ENCODE data around the gene DIRAS1.

The DIRAS1 gene, protein sequence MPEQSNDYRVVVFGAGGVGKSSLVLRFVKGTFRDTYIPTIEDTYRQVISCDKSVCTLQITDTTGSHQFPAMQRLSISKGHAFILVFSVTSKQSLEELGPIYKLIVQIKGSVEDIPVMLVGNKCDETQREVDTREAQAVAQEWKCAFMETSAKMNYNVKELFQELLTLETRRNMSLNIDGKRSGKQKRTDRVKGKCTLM

DNA sequence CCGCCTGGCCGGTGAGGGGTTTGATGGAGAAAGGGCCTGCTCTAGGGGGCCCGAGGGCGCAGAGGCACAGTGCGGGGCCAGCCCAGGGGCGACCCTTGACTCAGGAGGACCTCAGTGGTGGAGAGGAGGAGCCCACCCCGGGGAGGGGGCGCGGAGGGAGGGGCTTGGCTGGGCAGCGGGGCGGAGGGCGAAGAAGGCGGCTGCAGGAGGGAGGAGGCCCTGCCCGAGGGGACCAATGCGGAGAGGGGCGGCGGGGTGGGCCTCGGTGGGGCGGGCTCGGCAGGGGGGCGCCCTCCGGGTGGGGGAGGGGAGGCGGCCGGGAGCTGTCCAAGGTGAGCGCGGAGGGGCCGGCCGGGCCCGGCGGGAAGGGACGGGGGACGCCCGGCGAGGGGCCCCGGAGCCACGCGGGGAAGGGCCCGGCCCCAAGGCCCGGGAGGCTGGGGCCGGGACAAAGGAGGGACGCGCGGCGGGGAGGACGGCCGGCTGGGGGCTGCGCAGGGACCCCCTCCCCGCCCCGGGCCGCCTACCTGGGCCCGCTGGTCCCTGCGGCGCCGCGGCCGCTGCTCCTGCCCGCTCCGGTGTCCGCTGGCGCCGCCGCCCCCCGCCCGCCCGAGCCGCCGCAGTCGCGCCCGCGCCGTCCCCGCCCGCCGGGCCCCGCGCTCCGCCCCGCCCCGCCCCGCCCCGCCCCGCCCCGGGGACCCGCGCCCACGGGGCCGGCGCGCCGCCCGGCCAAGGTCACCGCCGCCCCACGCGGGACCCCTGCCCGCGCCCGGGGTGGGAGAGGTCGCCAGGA, at the start of gene DIRAS1:
Gene DIRAS1 (minus strand): TSS at position 596 of the 793 bp plus-strand sequence. CDS start 3,566 bp downstream, outside the sequence.
- DNase-seq (ENCODE audit: insufficient read length, low spot score) (no peak), FAIRE-seq (no peak)
- no peak for TF ChIP-seq POLR2A (IDR thresholded peaks at IDR 0.05; ENCODE audit: low read depth, low read length)

DNA sequence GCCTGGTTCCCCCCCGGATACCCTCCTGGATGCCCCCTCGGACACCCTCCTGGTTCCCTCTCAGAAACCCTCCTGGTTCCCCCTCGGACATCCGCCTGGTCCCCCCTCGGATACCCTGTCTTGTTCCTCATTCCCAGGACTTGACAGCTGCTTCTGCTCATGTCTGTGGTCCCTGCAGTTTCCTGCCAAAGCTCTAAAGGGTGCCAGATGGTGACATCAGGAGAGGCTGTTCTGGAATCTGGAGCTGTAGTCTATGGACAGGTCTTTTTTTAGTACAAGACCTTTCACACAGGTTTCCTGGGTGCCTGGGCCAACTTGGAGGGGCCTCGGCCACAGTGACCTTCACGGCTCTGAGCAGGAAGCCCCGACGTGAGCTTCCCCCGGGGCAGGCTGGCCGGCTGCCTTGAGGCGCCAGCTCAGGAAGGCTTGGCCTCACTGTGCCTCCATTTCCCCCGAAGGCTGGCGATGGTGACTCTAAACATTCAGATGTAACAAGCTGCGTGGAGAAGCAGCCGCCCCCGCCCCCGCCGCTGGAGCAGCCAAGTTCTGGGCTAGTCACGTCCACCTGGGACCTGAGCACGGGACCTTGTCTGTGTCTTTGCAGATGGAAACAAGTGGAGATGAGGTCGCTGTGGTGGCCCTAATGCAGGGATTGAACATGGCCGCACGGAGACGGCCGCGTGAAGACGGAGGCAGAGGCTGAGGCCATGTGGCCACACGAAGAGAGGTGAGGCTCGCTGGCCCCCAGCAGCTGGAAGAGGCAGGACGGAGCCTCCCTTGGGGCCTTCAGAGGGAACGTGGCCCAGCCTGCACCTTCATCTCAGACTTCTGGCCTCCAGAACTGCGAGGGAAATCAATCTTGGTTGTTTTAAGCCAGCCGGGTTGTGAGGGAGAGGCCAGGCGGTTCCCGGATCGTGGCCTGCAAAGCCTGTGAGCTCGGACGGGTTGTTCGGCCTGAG, 49.2 kb upstream of the DIRAS1 start:
- DNase-seq (ENCODE audit: insufficient read length, low spot score), result no peak
- no peak for TF ChIP-seq POLR2A (IDR thresholded peaks at IDR 0.05; ENCODE audit: low read depth, low read length)
- no peak for FAIRE-seq

DNA sequence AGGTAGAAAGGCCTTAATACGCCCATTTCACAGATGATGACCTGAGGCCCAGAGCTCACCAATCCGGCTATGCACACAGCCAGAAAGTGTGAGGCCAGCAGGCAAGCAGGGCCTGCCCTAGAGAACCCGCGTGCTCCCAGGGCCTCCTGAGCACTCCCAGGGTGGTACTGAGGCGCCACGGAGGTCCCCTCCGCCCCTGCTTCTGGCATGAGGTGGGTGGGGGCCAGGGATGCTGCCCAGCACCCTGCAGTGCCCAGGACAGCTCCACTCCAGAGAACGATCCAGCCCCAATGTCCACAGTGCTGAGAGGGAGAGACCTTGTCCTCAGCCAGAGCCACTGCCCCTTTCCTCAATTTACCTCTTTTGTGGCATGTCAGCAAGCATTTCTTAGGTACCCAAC, 48.0 kb upstream of the DIRAS1 start:
- no peak for TF ChIP-seq POLR2A (IDR thresholded peaks at IDR 0.05; ENCODE audit: low read depth, low read length)
- no peak for FAIRE-seq
- DNase-seq (ENCODE audit: insufficient read length, low spot score), result no peak

DNA sequence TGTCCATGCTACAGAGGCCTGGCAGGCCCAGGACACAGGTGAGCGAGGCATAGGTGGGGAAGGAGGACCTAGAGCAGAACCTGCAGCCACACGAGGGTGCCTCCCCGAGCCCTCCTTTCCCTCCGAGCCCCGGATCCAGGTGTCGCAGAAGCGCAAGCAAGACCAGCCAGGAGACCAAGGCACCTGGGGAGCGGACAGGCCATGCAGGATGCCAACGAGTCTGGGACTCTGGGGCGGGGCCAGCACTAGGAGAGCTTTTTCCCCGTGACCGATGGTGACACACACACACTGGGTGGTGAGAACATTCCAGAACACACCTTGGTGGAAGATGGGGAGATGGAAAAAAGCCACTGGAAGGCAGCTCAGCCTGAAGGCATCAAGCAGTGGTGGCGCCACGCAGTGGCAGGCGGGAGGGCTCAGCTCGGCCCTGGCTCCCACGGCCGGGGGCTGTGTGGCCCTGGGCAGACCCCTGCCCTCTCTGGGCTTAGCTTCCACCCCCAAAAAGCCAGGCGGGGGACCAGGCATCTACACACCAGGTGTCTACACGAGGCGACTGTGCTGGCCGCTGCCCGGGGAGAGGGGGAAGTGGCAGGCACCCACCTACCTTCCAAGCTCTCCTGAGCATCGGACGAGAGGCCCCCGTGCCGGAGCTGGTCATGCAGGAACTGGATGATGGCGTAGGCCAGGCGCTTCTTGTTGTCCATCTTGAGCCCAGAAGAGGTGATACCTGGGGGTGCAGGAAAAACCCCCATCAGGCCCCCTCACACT, 47.4 kb upstream of the DIRAS1 start:
- no peak for TF ChIP-seq POLR2A (IDR thresholded peaks at IDR 0.05; ENCODE audit: low read depth, low read length)
- FAIRE-seq (no peak), DNase-seq (ENCODE audit: insufficient read length, low spot score) (no peak)

DNA sequence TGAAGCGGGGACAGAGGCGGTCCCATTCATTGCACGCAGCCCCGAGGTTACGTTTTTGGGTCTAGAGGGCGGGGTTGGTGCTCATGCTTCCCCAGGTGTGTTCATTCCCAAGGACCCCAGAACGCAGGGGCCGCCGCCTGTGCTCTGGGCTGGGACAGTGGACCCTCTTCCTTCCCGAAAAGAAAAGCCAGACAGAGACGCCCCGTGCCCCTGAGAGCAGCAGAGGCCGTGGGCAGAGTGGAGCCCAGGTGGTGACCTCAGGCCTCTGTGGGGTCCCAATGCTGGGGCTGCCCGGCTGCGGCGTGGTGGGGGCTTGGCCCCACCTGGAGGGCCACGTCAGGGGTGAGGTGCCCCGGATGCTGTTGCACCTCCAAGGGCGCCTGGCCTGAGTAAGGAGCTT, 46.5 kb upstream of the DIRAS1 start:
- TF ChIP-seq POLR2A (IDR thresholded peaks at IDR 0.05; ENCODE audit: low read depth, low read length), result no peak
- no peak for DNase-seq (ENCODE audit: insufficient read length, low spot score)
- FAIRE-seq, result no peak

DNA sequence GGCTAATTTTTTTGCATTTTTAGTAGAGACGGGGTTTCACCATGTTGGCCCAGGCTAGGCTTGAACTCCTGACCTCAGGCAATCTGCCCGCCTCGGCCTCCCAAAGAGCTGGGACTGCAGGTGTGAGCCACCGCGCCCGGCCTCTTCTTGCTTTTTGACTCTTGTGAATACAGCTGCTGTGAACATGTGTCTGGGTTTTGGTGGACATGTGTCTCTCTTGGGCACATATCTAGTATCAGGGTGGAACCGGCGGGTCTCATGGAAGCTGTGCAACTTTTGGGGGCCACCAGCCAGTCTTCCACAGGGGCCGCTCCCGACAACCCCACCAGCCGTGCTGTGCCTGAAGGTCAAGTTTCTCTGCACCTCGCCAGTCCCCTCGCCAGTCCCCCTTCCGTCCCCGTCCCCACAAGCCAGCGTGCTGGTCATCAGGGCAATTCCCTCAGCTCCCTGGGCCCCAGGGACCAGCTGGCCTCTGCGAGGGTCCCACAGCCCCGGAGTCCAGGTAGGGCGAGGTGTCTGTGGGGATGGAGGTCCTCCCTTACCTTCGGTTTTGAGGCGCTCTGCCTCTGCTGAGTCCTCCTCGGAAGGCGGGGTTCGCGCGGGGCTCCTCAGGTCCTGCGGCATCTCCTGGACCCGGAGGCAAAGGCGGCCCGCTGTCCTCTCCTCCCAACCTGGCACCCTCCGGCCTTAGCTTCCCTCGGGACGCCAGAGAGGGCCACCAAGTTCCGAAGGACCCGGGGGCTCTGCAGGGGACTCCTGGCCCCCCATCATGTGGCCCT, 45.6 kb upstream of the DIRAS1 start:
- no peak for TF ChIP-seq POLR2A (IDR thresholded peaks at IDR 0.05; ENCODE audit: low read depth, low read length)
- DNase-seq (ENCODE audit: insufficient read length, low spot score) (no peak), FAIRE-seq (no peak)

DNA sequence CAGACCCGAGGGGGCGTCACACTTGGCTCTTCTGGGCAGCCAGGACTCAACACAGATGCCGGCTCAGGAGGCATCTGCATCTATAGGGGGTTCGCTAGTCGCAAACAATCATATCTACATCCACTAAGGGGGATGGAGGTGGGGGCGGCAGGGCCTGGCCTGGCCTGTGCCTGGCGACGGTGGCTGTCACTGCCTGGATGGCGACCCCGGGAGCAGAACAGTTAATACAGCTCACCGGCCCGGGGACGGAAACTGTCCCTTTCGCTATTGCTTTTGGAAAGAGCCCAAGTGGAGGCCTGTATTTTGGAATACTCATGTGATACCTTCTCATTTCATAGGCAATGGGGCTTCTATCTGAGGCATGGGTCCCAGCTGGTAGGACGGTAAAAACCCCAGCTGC, 44.2 kb upstream of the DIRAS1 start:
- FAIRE-seq (no peak), DNase-seq (ENCODE audit: insufficient read length, low spot score) (no peak)
- no peak for TF ChIP-seq POLR2A (IDR thresholded peaks at IDR 0.05; ENCODE audit: low read depth, low read length)

DNA sequence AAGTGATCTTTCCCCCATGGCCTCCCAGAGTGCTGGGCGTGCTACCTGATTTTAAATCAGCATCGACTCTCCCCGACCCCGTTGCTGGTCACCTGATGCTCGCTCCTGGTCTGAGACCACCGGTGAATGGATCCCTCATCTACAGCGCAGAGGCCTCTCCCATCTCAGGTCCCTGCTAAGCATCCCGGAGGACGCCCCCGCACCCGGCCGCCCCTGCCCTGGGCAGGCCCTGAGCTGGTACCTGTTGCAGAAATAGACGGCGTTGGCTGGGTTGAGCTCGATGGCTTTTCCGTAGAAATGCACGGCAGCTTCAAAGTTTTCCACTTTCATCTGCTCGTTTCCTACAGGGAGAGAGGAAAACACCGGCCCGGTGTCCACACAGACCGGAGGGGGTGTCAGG, 43.8 kb upstream of the DIRAS1 start:
- FAIRE-seq (no peak), DNase-seq (ENCODE audit: insufficient read length, low spot score) (no peak)
- no peak for TF ChIP-seq POLR2A (IDR thresholded peaks at IDR 0.05; ENCODE audit: low read depth, low read length)

DNA sequence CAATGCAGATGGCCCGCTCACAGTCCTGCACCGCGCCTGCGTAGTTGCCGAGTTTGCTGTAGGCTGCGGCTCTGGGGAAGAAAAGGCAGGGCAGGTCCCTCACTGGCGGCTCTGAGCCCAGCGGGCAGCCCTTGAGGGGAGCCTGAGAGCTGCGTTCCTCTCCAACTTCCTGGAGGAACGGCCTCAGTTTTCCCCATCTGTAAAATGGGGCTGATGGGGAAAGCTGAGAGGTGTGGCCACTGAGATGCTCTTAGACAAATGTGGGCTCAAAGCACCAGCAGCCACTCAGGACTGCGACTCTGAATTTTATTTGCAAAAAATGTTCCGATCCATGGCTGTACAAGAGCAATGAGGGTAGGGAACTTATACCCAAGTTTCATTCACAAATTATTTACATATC, 42.5 kb upstream of the DIRAS1 start:
- no peak for TF ChIP-seq POLR2A (IDR thresholded peaks at IDR 0.05; ENCODE audit: low read depth, low read length)
- DNase-seq (ENCODE audit: insufficient read length, low spot score), result no peak
- FAIRE-seq, result no peak

DNA sequence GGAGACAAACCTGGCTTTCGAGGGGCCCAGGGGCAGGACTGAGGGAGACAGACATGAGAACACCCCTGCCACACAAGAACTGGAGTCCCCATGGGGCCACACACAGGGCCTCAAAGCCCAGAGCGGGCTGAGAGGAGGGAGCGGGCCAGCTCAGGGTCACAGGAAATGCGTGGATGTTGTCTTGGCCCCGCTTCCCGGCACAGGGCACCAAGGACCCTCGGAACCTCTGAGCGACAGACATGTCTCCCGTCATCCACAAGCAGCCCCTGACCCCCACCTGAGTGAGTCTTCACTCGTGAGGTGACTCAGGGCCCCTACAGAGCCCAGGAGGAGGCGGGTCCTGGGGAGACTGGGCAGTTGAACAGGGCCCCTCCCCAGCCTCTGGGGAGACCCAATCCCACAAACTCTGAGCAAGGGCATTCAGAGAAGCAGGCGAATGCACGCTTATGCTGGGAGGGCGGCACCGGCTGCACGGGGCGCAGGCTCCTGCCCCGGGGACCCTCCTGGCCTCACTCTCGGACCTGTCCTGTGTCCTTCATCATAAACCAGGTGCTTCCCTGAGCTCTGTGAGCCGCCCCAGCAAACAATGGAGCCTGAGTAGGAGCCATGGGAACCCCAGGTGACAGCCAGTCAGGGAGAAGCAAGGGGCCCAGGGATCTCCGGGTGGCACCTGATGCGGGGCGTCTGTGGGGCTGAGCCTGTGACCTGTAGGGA, 41.8 kb upstream of the DIRAS1 start:
- TF ChIP-seq POLR2A (IDR thresholded peaks at IDR 0.05; ENCODE audit: low read depth, low read length), result no peak
- FAIRE-seq, result no peak
- DNase-seq (ENCODE audit: insufficient read length, low spot score), result no peak

DNA sequence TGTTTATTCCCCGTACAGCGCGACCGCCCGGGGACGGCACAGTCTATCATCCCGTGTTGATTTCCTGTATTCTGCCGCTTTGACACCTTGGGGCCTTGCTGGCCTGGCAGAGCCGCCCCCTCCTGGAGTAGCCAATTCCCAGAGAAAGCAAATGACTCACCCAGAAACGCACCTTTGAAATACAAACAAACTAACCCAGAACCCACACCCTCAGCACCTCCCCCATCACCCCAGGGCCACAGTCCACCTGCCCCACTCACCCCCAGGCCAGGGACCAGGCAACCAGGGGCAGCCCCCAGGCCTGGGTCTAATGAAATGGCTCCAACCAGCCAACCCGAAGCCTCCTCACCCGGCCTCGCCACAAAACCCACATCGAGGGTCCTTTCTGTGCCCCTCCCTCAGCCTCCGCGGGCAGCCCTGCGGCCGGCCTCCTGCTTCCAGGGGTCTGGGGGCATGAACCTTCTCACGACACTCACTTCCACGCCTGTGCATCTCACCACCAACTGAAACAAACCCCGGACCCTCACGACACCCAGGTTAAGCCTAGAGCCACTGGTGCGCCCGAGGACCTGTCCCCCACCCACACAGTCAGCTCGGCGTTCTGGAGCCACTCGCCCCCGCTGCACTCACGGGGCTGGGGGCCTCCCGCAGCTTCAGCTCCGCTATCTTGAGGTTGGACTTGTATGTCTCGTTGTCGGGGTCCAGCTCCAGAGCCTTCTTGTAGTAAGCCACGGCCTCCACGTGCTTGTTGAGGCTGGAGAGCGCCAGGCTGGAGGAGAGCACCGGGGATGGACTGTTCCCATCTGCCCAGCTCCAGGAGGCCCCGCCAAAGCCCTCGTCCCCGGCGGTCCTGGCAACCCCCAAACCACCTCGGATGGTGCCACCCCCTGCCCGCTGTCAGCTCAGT, 41.0 kb upstream of the DIRAS1 start:
- no peak for TF ChIP-seq POLR2A (IDR thresholded peaks at IDR 0.05; ENCODE audit: low read depth, low read length)
- no peak for FAIRE-seq
- peak; percentile 59 for DNase-seq (ENCODE audit: insufficient read length, low spot score)

Data from H54 (cell line).